Measurements from ENCODE around the gene JAGN1. TPM values are rescaled to one million over a fixed set of nuclear protein-coding genes. Genes with fewer than 3 reads are reported as not detected.
"Not testable (repeated sequence)": the region's sequence is repeated elsewhere in the genome, so short reads cannot be mapped to it uniquely, and the experiment has no call there.

Gene JAGN1
- total RNA-seq, 4 donors from 2014 or later, result 22.0 to 80.6 (median 35.8) TPM

DNA sequence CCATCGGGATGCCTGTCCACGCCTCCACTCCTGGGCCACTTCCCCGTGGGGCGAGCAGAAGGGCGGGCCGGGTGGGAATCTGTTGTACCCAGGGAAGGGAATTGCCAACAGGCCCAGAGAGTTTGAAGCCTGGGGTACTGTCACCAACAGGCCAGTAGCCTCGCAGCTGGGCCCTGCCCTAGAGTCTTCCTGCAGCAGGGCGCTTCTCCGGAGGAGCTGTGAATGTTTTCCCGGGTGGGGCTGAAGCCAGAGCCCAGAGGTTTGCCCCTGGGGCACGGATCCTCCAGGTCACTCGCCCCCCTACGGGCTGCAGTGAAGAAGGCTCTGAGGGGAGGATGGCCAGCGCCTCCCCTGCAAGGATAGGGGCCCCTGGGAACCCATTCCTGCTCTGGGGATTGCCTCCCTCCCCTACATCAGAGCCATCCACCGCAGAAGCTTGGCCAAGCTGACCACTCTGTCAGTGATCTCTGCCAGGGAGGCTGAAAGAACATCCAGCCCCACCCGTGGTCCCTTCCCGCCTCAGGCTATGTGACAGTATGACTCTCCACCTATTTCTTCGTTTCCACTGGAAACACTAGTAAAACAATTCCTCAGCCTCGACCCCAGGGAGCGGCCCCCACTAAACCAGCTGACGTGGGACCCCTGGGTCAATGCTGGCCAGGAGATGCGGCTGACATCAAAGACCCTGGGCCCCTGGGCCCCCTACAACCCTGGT lies 27.2 kb upstream of the JAGN1 start:
- H3K9me3 ChIP-seq, result no peaks in the 10 kb centered on the region
- peaks cover 7 to 23% of the 10 kb centered on the region in 2 donors for H3K4me1 ChIP-seq
- TF ChIP-seq, protein P1, sequence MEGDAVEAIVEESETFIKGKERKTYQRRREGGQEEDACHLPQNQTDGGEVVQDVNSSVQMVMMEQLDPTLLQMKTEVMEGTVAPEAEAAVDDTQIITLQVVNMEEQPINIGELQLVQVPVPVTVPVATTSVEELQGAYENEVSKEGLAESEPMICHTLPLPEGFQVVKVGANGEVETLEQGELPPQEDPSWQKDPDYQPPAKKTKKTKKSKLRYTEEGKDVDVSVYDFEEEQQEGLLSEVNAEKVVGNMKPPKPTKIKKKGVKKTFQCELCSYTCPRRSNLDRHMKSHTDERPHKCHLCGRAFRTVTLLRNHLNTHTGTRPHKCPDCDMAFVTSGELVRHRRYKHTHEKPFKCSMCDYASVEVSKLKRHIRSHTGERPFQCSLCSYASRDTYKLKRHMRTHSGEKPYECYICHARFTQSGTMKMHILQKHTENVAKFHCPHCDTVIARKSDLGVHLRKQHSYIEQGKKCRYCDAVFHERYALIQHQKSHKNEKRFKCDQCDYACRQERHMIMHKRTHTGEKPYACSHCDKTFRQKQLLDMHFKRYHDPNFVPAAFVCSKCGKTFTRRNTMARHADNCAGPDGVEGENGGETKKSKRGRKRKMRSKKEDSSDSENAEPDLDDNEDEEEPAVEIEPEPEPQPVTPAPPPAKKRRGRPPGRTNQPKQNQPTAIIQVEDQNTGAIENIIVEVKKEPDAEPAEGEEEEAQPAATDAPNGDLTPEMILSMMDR (IDR thresholded peaks at IDR 0.05), result no peak
- TF ChIP-seq POLR2A (IDR thresholded peaks at IDR 0.05), result no peak
- intact Hi-C loops (cut with DNase I; ENCODE audit: low total_unique reads), result loop anchor here (10.0 kb wide), 1 partner anchor 52 kb away; the partner anchor contains the start of gene IL17RC
- H3K27me3 ChIP-seq, result no peaks in the 10 kb centered on the region
- H3K27ac ChIP-seq, result peak overlapping the region; percentile 88 to 94
- DNase-seq, result no peak
- peak overlapping the region; percentile 16 to 30 for H3K4me3 ChIP-seq
- H3K36me3 ChIP-seq, result no peaks in the 10 kb centered on the region

DNA sequence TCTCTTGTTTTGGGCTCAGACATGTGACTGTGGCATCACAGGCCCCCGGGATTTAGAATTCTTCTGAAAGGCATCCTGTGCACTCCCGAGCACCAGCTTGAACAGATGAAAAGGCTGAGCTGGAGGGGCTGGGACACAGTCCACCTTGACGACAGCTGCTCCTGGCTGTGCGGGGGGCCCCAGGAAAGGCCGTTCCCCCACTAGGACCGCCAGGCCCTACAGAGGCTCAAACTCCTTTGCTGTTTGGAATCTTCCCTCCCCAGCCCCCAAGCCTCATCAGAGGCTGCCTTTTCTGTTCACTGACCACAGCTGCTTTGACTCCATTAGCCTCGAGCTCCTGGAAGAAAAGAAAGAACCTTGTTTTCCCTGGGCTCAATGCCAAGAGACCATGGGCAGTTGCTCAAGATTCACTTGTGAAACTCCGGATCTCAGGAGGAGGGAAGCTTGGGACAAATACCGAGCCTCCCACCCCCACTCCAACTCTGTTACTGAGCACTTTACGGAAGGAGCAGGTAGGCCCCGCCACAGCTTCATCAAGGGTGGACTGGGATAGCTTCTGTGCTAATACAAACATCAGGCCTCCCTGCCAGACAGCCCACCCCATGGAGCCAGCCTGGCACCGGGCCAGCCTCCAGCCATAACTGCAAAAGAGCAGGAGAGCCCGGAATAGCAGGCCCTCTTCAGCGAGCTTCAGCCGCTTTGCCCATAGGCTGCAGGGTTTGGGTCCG lies 26.0 kb upstream of the JAGN1 start:
- intact Hi-C loops (cut with DNase I; ENCODE audit: low total_unique reads), result loop anchor here (10.0 kb wide), 1 partner anchor 50 kb away; the partner anchor contains the start of gene IL17RC
- H3K27me3 ChIP-seq, result no peaks in the 10 kb centered on the region
- DNase-seq, result peak; percentile 87 to 93
- H3K4me3 ChIP-seq, result no peak overlapping the region
- no peaks in the 10 kb centered on the region for H3K36me3 ChIP-seq
- peak overlapping the region; percentile 88 to 94 for H3K27ac ChIP-seq
- TF ChIP-seq POLR2A (IDR thresholded peaks at IDR 0.05), result no peak
- peaks cover 7 to 23% of the 10 kb centered on the region in 2 donors for H3K4me1 ChIP-seq
- H3K9me3 ChIP-seq, result no peaks in the 10 kb centered on the region

DNA sequence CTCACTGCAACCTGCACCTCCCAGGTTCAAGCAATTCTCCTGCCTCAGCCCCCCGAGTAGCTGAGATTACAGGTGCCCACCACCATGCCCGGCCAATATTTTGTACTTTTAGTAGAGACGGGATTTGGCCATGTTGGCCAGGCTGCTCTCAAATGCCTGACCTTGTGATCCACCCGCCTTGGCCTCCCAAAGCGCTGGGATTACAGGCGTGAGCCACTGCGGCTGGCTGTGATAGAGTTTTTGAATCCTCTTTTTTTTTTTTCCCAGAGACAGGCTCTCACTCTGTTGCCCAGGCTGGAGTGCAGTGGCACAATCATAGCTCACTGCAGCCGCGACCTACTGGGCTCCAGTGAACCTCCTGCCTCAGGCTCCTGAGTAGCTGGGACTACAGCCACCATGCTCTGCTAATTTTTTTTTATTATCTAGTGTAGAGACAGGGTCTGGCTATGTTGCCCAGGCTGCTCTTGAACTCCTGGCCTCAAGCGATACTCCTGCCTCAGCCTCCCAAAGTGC lies 25.2 kb upstream of the JAGN1 start:
- intact Hi-C loops (cut with DNase I; ENCODE audit: low total_unique reads), result loop anchor here (10.0 kb wide), 1 partner anchor 50 kb away; the partner anchor contains the start of gene IL17RC
- H3K27me3 ChIP-seq, H3K36me3 ChIP-seq, H3K9me3 ChIP-seq, DNase-seq, H3K4me3 ChIP-seq: not testable (repeated sequence)
- peaks cover 7 to 23% of the 10 kb centered on the region in 2 donors for H3K4me1 ChIP-seq
- peak overlapping the region; percentile 88 to 94 for H3K27ac ChIP-seq

DNA sequence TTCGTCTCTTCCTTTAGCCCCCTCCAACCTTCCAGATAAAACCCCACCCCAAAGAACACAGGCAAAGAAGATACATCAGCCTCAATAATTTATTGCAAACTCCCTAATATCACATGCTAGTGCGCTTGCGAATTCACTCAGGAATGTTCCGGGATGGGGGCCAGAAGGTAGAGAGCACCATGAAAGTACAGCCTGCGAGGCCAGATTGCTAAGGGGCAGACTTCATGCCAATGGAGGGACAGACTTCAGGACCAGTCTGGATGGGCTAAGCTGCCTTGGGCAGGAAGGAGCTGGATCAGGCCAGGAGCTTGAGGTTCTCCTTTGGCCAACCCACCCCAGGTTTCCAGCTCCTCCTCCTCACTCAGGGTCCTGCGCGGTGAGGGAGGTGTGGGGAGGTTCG lies 23.8 kb upstream of the JAGN1 start:
- H3K4me1 ChIP-seq, result peaks cover 7 to 23% of the 10 kb centered on the region in 2 donors
- TF ChIP-seq, protein P1 (IDR thresholded peaks at IDR 0.05), result no peak
- TF ChIP-seq POLR2A (IDR thresholded peaks at IDR 0.05), result no peak

DNA sequence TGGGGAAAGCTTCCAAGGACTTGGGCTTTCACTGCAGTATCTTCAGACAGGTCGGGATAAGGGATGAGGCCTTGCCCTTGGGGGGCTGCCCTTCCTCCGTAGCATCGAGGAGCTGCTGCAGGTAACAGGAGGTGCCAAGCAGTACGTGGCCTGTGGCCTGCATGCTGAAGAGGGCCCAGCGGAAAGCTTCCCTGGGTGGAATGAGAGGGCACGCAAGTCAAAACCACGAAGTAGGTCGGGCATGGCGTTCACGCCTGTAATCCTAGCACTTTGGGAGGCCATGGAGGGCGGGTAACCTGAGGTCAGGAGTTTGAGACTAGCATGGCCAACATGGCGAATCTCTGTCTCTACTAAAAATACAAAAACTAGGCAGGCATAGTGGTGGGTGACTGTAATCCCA lies 23.3 kb upstream of the JAGN1 start:
- H3K9me3 ChIP-seq, result no peaks in the 10 kb centered on the region
- peaks cover 7 to 23% of the 10 kb centered on the region in 2 donors for H3K4me1 ChIP-seq
- no peak for TF ChIP-seq POLR2A (IDR thresholded peaks at IDR 0.05)
- TF ChIP-seq, protein P1 (IDR thresholded peaks at IDR 0.05), result no peak
- intact Hi-C loops (cut with DNase I; ENCODE audit: low total_unique reads), result loop anchor here (10.0 kb wide), 1 partner anchor 48 kb away; the partner anchor contains the start of gene IL17RC
- no peaks in the 10 kb centered on the region for H3K27me3 ChIP-seq
- no peaks in the 10 kb centered on the region for H3K36me3 ChIP-seq
- no peak for DNase-seq
- no peak overlapping the region for H3K4me3 ChIP-seq
- peak overlapping the region; percentile 88 to 94 for H3K27ac ChIP-seq

More for the DNA sequence above, 23.8 kb upstream of the JAGN1 start:
- Histone ChIP-seq H3K36me3 (no peaks in the 10 kb centered on the region), H3K27ac (peak overlapping the region; percentile 88 to 94), H3K4me3 (no peak overlapping the region), H3K9me3 (no peaks in the 10 kb centered on the region), H3K27me3 (no peaks in the 10 kb centered on the region)
- intact Hi-C loops (cut with DNase I; ENCODE audit: low total_unique reads), result loop anchor here (10.0 kb wide), 1 partner anchor 48 kb away; the partner anchor contains the start of gene IL17RC
- peak; percentile 82 to 92 for DNase-seq

Data from uterus (tissue), 4 donors.